H1 (cell line): ENCODE data around the gene GPC3.

Experiments
- CHD2 ChIP-seq: IDR thresholded peaks from 2 replicates; pipeline ENCODE4 v1.6.1; 2012; ENCODE audit warnings: low read length, improper control_type of control experiment
- CTCF ChIP-seq, 3 experiments: IDR thresholded peaks; 1 replicate in 2 of 3; 2 replicates in 1 of 3; pipeline versions ENCODE4 v1.5.1 to v1.6.1; 2011; ENCODE audit warnings: low read length in 3 of 3, mild to moderate bottlenecking in 3 of 3, inconsistent platforms in 2 of 3, low read depth in 1 of 3, moderate library complexity in 1 of 3; ENCODE audit not compliant: insufficient read depth in 1 of 3; ENCODE audit errors: control extremely low read depth in 1 of 3
- EGR1 ChIP-seq: IDR thresholded peaks from 2 replicates; pipeline ENCODE4 v1.6.1; 2011; ENCODE audit warnings: low read depth, low read length, borderline replicate concordance
- EZH2 ChIP-seq: fragments of 200-600 bp; sonication (generic); IDR thresholded peaks from 2 replicates; pipeline ENCODE4 v1.7.1; 2012; ENCODE audit warnings: low read depth, mild to moderate bottlenecking, moderate library complexity, low read length, inconsistent platforms; ENCODE audit not compliant: severe bottlenecking
- HDAC6 ChIP-seq: IDR thresholded peaks from one replicate; pipeline ENCODE4 v1.7.1; 2012; ENCODE audit warnings: low read depth, mild to moderate bottlenecking, inconsistent platforms, low read length, moderate library complexity
- MAX ChIP-seq: IDR thresholded peaks from 2 replicates; pipeline ENCODE4 v1.6.1; 2012; ENCODE audit warnings: inconsistent platforms
- POLR2A ChIP-seq, 2 experiments: IDR thresholded peaks; 1 replicate in 1 of 2; 2 replicates in 1 of 2; pipeline ENCODE4 v1.6.1; 2011; ENCODE audit warnings: low read depth in 2 of 2, low read length in 2 of 2, mild to moderate bottlenecking in 2 of 2; ENCODE audit errors: control extremely low read depth in 1 of 2
- RFX5 ChIP-seq: IDR thresholded peaks from 2 replicates; pipeline ENCODE4 v1.6.1; 2011; ENCODE audit warnings: low read depth, low read length, improper control_type of control experiment, borderline replicate concordance
- RNF2 ChIP-seq: fragments of 200-900, 300-1000 bp; sonication (generic); IDR thresholded peaks from 2 replicates; pipeline ENCODE4 v1.7.1; 2016; ENCODE audit warnings: borderline replicate concordance, low read depth, mild to moderate bottlenecking, antibody characterized with exemption, low read length; ENCODE audit not compliant: poor library complexity, severe bottlenecking; ENCODE audit errors: missing control alignments
- SIN3A ChIP-seq, 2 experiments: IDR thresholded peaks in 1 of 2; conservative IDR thresholded peaks in 1 of 2; 2 replicates each; pipeline ENCODE4 v1.6.1; 2011 to 2012; ENCODE audit warnings: low read length in 2 of 2, improper control_type of control experiment in 1 of 2, low read depth in 1 of 2, mild to moderate bottlenecking in 1 of 2
- TAF7 ChIP-seq: optimal IDR thresholded peaks from 2 replicates; pipeline ENCODE3; 2011; ENCODE audit warnings: low read depth, mild to moderate bottlenecking, inconsistent platforms, low read length, moderate library complexity, borderline replicate concordance
- ZNF274 ChIP-seq: IDR thresholded peaks from 2 replicates; pipeline ENCODE4 v1.7.0; 2012; ENCODE audit warnings: low read length, borderline replicate concordance; ENCODE audit errors: extremely low read depth

GRCh38 chrX:133961046-133961445, 24.3 kb downstream of the GPC3 start:
- TF ChIP-seq CTCF (IDR thresholded peaks at IDR 0.05; ENCODE audit: control extremely low read depth in 1 of 3, insufficient read depth in 1 of 3, low read depth in 1 of 3, low read length in 3 of 3) (no peak), MAX (no peak), EZH2 (no peak), POLR2A (IDR thresholded peaks at IDR 0.05; ENCODE audit: control extremely low read depth in 1 of 2, low read depth in 2 of 2, low read length in 2 of 2) (no peak), RFX5 (no peak), CHD2 (no peak), TAF7 (no peak), SIN3A (conservative IDR thresholded peaks at IDR 0.05 in 1 of 2, IDR thresholded peaks at IDR 0.05 in 1 of 2; ENCODE audit: low read depth in 1 of 2, low read length in 2 of 2) (no peak), RNF2 (no peak), ZNF274 (no peak), HDAC6 (no peak), EGR1 (no peak)
